HG03521 (cell line): ENCODE data around the gene YIF1B.

Experiments
- ATAC-seq: cut with Tn5 transposase; IDR thresholded peaks from one replicate; pipeline ENCODE4 v1.9.1; 2021; ENCODE audit warnings: mild to moderate bottlenecking, moderate library complexity; ENCODE audit not compliant: unreplicated experiment

Gene YIF1B

GRCh38 chr19:38335949-38336637, 20.3 kb upstream of the YIF1B start:
- ATAC-seq = peak; percentile 59

DNA sequence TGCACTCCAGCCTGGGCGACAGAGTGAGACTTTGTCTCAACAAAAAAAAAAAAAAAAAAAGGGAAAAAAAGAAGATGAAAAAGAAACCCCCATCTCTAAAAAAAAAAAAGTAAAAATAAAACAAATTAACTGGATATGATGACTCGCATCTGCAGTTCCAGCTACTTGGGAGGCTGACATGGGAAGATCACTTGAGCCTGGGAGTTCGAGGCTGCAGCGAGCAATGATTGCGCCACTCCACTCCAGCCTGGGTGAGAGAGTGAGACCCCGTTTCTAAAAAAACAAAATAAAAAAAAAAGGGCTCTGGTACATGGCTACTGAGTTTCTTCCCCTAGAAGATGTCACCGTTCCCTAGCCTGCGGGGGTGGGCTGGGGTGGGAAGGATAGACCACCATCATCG, 17.5 kb upstream of the YIF1B start:
- no peak for ATAC-seq

- ATAC-seq = no peak
Measured at GRCh38 chr19:38331728-38332127, 16.0 kb upstream of the YIF1B start.

DNA sequence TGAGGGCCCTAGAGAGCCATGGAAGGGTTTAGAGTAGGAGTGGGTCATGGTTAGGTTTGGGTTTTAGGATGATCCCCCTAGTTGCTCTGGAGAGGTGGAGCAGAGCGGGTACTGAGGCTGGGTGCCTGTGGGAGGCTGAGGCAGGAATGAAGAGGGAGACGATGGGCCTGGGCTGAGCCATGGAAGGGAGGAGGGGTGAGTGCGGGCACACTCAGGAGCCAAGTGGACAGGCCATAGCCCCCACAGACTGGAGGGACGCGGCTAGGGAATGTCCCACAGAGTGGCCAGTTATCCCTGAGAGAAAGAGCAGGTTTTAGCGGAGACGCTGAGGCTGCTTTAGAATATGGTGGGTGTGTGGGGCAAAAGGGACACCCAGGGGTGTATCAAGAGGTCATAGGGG, 13.9 kb upstream of the YIF1B start:
- no peak for ATAC-seq

- no peak for ATAC-seq
Measured at GRCh38 chr19:38326591-38326990, 10.8 kb upstream of the YIF1B start.

DNA sequence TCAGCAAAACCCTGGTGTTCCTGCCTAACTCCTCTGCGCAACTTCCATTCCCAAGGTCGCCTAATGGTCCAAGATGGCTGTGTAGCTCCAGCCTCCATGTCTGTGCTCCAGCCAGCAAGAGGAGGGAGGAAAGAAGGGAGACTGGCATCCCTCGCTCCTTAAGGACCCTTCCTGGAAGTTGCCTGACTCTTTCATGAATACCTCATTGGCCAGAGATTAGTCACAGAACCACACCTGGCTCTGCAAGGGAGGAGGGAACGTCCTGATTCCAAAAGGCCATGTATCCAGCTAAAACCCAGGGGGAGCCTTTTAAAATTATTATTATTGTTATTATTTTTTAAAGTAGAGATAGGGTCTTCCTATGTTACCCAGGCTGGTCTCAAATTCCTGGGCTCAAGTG, 8.7 kb upstream of the YIF1B start:
- ATAC-seq = no peak

- no peak for ATAC-seq
Measured at GRCh38 chr19:38323291-38323690, 7.5 kb upstream of the YIF1B start.

GRCh38 chr19:38321646-38322196, 6.0 kb upstream of the YIF1B start:
- ATAC-seq = no peak

DNA sequence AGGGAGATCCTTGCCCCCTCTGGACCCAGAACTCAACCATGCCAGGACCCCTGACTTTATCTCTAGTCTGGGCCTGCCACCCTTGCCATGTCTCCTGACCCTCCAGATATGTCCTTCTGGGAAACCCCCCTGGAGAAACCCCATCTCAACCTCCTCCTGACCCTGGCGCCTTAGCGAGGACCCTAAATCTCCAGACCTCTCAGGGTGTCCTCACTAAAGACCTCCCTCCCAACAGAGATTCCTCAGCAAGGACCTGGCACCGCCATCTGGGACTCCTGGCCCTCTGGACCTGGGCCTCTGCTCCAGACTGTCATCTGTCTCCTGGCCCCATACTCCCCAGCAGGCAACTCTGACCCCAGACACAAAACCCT, 5.2 kb upstream of the YIF1B start:
- ATAC-seq = no peak

GRCh38 chr19:38319421-38320258, 3.9 kb upstream of the YIF1B start, which contains the start of gene KCNK6:
TSS of gene KCNK6 (plus strand) at chr19:38319845. CDS start at chr19:38319951, 106 bp downstream.
- ATAC-seq = no peak

GRCh38 chr19:38318660-38319059, 2.9 kb upstream of the YIF1B start:
- ATAC-seq = no peak

DNA sequence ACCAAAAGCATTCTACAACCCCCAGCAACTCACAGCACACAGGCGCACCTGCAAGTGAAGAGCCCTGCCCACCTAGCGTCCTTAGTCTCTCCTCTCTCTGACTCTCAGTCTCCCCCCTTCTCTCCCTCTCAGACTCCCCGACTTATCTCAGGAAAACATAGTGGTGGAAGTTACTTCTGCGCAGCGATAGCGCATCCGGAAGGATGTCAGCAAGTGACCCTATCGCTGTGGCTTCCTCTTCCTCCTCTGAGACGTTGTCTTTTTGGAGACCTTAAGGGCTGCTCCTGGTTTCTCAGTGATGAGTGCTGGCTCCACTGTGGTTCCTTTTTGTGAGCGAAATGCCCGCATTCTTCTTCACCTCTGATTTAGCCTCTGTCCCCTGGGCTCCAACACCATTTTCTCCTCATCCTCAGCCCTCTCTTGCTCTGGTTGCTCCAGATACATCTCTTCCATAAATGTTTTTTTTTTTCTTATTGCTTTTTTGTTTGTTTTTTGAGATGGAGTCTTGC, 1.4 kb upstream of the YIF1B start:
- ATAC-seq = no peak

DNA sequence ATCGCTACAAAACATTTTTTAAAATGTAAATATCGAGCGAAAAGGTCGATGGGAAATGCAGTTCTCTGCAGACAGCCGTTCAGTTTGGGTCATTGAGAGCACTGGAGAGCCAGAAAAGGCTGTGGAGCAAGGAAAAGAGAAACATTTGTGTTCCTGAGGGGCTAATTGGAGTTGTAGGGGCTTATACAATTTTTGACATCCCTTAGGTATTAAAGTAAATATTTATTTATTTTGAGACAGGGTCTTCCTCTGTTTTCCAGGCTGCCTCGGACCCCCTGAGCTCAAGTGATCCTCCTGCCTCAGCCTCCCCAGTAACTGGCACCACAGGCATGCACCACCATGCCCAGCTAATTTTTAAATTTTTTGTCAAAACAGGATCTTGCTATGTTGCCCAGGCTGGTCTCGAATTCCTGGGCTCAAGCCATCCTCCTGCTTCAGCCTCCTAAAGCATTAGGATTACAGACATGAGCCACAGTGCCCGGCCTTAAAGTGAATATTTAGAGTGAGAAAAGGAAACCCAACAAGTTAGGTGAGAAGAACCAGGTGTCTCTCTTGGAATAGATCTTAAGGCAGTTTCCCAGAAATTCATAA, 825 bp upstream of the YIF1B start:
- no peak for ATAC-seq

GRCh38 chr19:38310986-38311385, 4.8 kb downstream of the YIF1B start:
- no peak for ATAC-seq

- no peak for ATAC-seq
Measured at GRCh38 chr19:38310279-38310670, 5.5 kb downstream of the YIF1B start.

- no peak for ATAC-seq
Measured at GRCh38 chr19:38309615-38310278, 6.0 kb downstream of the YIF1B start.

GRCh38 chr19:38308926-38309614, 6.7 kb downstream of the YIF1B start:
- no peak for ATAC-seq

- no peak for ATAC-seq
Measured at GRCh38 chr19:38308006-38308766, 7.6 kb downstream of the YIF1B start.

DNA sequence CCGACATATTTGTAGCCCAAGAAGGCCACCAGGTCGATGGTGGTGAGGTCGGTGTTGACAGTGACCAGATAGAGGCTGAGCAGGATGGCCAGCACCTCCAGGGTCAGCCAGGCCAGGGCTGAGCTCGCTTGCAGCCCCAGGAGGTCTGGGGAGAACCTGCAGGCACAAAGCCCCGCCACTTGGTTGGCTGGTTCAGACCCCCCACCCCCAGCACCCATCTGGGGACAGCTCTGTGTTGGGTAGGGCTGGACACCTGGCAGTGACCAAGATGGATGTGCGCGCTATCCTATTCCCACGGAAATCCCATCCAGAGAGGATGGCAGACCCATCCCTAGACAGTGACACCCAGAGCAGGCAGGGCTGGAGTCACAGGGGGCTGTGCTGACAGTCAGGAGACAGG, 8.2 kb downstream of the YIF1B start:
- no peak for ATAC-seq

GRCh38 chr19:38307076-38307475, 8.7 kb downstream of the YIF1B start:
- no peak for ATAC-seq
